ENCODE data around the gene SRCIN1.
"Not testable (repeated sequence)": the region's sequence is repeated elsewhere in the genome, so short reads cannot be mapped to it uniquely, and the experiment has no call there.

Gene SRCIN1

DNA sequence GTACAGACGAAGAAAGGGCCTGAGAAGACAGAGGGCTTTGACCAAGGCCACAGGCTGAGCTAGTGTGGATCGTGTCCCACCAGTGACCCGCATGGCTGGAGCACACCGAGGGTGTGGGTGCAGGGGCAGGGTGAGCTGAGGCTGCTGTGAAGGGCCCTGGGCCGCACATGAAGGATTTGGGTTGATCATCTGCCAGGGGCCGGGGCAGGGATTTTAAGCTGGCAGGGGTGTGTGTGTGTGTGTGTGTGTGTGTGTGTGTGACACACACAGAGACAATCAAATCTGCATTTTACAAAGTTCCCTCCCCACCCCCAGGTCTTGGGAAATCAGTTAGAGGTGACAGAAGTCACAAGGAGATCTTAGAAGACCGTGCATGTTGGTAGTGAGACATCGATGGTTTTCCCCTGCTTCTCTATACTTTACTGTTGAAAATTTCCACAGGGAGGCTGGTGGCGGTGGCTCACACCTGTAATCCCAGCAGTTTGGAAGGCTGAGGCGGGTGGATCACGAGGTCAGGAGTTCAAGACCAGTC is 65.2 kb downstream of the SRCIN1 start:
- DNase-seq = no peak

DNA sequence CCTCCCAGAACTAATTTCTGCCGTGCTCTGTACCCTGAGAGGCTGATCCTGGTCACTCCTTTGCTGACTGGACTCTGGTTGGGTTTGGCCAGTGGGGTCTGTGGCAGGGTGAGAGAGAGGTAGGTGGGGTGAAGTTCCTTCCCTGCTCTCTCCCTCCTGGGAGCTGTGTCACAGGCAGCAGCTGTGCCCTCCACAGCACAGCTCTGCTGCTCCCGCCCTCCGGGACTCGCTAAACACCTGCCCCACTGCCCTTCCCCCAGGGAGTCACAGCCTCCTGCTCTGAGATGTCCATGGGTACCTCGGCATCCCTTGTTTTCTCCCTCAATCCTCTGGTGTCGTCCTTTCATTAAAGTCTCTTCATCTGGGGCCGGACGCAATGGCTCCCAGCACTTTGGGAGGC is 66.4 kb downstream of the SRCIN1 start:
- no peak for DNase-seq

DNA sequence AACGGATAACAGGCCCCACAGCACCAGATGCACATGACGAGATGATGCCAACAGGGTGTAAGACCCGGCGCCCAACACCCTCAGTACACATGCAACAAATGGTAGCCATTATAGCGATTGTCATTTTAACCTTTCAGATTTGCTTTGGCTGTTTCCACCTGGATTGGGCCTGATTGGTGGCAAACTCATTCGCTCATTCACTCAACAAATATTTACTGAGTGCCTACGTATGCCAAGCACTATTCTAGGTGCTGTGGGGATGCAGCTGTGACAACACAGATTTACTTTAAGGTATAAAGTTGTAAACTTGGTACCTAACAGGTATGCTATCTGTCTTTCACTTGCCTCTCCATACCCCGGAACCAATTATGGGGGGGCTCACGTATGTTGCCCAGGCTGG is 66.8 kb downstream of the SRCIN1 start:
- no peak for DNase-seq

DNA sequence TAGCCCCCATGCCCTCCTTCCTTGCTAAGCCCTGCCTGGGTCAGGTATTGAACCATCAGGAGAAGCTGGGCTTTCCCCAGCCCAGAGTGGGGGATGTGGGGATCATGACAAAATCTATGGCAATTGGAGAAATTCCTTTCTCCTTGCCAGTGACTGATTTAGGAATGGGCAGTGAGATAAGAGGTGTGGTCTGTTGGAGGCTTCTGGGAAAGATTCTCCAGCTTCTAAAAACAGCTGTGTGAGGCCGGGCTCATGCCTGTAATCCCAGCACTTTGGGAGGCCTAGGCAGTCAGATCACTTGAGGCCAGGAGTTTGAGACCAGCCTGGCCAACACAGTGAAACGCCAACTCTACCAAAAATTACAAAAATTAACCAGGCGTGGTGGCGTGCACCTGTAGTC is 69.1 kb downstream of the SRCIN1 start:
- DNase-seq = no peak

DNA sequence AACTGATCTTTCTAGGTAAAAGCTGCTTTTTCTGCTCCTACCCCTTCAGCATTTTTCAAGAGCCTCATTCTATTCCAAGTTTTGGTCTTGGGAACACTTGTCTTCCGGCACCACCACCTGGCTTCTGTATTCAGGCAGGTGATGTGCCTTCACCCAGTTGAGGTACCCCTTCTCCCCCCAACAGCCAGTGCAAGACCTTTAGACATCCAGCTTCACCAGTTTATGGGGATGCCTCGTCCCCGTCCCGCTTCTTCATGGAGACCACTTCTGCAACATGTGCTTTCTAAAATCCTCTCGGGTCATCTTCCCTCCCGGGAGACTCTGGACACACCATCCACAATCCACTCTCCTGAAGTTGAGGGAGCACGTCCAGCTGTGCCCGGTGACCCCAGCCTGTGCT is 69.9 kb downstream of the SRCIN1 start:
- no peak for DNase-seq

DNA sequence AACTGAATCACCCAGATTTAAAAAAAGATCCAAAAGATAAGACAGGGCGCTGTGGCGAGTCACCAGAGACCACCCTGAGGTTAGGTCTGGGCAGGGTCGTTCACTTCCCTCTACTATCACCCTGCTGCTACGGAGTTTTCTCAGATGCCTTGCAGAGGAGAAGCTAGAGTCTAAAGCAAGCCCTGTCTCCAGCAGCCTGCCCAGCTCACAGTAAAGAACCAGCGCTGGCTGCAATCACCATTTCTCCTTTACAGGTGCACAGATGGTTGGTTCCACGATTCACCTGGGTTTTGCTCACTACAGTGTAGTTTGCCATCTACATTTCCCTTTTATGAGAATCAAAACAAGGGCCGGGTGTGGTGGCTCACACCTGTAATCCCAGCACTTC is 71.3 kb downstream of the SRCIN1 start:
- DNase-seq = no peak

DNA sequence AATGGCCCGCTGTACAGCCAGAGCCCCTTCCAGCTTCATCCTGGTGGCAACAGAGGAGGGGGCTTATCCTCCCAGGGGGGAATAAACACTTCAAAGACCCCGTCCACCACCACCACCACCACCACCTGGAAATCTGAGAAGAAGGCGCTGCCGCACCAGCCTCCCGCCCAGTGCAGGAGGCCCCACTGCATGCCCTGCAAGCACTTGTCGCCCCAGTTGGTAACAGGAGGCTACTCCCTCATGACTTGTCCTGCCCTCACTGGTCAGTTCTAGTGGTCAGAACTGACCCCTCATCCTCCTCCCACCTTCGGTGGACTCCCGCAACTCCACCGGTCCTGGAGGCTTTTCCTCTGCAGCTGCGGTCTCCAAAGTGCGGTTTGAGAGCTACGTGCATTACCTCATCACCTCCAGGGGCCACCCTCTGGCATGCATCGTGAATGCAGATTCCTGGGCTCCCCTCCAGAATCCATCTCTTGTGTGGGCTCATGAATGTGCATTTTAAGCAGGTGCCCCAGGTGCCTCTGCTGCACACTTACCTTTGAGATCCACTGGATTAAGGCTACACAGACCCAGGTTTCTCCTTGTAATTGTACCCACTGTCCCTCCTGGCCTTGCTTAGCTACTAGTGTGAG is 71.8 kb downstream of the SRCIN1 start:
- DNase-seq = no peak

DNA sequence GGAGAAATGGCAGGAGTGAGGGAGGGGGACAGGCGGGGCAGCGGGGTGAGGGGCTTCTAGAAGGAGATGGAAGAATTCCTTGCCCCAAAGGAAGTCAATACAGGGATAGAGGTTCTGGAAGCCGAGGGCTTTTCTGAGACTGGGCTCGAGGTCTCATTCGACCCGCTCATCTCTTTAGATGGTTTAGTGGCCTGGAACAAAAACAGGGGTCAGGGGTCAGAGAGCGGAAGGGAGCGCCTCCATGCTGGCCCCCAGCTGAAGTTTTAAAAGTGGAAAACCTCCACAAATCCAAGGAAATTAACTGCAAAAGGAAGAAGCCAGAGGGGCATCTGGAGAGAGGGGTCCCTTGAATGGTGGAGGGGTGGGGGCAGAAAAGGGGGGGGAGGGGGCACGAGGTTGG is 72.5 kb downstream of the SRCIN1 start:
- no peak for DNase-seq

DNA sequence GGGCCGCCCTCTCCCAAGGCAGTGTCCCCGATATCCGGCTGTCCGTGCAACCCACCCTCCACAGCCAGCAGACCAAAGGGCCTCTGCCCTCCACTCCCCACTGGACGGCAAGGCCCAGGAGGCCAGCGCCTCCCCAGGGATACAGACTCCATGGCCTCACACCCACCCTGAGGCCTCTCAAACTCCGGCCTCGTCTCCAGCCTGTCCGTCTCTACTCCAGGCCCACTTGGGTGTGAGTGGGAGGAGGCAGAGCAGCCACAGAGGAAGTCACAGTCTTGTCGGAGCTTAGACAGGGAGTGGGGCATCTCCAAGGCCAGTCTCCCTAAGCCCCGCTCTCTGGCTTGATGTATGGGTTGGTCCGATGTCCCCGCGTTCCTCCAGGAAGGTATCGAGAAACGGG is 73.3 kb downstream of the SRCIN1 start:
- DNase-seq = no peak

DNA sequence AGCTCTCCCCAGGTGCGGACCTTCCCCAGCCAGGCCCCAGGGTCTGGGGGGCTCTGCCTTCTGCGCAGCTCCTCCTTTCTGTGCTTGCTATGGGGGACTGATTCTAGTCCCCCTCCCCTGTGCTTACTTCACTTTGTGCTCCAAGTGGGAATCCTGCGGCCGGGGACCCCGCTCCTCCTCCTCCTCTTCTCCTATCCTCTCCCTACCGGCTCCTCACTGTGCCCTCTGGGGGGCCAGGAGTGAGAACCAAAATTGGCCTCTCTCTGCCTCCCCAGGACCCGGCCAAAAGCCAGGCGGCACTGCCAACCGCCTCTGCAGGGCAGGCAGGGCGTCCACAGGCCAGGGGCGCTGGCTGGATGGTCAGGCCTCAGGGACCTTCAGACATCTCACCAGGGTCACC is 74.0 kb downstream of the SRCIN1 start:
- not testable (repeated sequence) for DNase-seq

DNA sequence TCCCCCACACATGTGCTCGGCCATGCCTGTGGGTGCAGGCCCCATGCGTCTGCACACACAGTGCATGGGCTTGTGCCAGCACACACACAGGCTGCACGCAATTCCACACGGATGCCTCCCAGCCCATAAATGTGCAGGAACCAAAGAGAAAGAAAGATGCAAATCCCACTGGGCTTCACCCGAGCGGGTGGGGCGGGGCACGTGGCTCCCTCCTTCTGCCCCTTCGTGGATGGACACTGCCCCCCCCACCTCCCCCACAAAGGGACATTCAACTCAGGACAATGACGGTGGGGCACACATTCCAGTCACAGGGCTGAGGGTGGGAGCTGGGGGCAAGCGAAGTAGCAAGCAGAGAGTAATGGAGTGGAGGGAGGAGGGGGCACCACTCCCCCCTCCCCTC is 74.9 kb downstream of the SRCIN1 start:
- DNase-seq = not testable (repeated sequence)

DNA sequence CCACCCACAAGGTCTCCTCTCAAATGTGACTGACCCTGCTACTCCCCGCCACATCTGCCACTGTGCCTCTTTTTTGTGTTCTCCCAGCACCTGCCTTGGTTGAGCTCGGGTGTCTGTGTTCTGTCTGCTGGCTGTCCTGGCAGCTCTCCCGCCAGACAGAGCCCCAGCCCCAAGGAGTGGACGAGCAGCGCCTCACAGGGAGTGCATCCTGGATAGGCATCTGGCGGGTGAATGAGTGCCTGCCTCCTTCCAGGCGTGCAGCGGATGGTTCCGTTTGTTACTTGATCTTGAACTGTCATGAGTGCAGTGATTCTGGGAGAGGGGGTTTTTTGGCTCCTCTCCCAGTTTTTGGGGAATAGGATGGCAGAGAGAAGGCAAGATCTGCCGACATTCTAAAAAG is 77.6 kb downstream of the SRCIN1 start:
- DNase-seq = not testable (repeated sequence)

DNA sequence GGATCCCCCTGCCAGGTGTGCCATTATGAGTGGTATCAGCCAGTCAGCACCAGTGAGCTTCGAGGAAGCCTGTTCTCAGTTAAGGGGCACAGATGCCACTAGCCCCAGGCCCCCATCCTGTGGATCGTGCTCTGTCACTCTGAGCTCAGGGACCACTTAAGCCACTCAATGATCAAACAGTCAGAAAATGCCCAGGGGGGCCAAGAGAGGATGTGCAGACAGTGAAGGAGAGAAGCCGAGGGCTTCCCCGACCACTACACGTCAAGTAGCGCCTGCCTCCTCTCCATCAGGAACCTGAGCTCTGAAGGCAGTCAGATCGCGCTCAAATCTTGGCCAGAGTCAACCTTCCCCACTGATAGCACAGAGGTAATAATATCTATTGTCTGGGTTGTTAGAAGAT is 79.2 kb downstream of the SRCIN1 start:
- DNase-seq = peak; percentile 33

DNA sequence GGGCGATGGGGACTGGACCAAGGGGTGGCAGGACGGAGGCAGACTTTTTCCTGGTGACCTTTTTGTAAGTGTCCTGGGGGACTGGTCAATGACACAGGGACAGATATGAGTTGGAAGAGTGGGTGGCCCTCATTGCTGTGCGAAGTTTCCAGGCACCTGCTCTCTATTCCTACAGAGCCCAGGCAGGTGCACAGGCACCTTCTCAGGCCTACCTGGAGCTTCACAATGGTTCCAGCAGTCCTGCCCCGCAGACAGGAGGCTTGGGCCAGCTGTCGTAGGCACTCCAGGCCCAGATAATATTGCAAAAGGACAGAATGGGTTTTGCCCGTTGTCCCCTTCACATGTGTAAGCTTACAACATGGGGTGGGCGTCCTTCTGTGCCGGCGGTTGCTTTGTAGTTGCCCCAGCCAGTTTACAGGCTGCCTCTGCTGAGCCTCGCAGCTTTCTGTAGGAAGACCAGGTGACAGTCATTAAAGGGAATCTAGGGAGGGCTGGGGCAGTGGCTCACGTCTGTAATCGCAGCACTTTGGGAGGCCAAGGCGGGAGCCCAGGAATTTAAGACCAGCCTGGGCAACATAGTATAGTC is 93.2 kb downstream of the SRCIN1 start:
- DNase-seq = peak; percentile 38

DNA sequence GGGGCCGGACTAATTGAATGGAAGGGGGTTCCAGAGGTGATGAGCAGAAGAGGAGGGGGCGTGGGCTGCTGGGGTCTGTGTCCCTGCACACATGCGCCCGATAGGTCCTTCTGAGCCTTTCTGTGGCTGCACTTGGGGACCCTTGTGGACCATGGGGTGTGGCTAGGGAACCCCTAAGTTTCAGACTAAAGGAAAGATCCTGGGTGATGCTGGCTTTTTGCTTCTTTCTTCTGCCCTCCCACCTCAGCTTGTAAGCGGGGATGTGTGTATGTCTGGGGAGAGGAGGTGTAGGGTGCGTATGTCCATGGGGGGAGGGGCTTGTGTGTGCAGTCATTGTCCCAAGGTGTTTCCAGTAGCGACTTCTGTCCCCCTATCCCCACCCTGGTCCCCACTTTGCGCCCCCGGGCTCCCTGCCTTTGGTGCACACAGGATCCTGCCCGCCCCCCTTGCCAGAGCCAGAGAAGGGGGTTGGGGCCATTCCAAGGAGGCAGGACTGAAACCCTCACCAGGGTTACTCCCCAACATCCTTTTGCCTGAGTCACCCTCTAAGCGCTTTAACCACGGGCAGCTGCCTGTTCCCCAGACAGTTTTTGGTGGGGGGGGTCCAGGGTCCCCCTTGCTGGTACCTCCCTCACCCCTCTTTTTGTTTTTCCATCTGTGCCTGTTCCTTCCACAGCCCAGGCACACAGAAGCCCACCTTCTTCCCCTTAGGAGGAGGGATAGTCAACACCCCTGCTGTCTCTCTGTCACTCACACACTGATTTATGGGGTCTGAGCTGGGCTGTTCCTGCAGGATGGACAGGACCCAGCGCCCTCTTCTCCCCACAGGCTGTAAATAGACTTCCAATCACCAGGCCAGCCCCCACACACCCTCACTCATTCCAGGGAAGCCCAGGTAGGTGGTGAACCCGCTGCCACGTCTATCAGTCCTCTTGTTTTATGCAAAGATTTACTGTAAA is 94.3 kb downstream of the SRCIN1 start:
- no peak for DNase-seq

DNA sequence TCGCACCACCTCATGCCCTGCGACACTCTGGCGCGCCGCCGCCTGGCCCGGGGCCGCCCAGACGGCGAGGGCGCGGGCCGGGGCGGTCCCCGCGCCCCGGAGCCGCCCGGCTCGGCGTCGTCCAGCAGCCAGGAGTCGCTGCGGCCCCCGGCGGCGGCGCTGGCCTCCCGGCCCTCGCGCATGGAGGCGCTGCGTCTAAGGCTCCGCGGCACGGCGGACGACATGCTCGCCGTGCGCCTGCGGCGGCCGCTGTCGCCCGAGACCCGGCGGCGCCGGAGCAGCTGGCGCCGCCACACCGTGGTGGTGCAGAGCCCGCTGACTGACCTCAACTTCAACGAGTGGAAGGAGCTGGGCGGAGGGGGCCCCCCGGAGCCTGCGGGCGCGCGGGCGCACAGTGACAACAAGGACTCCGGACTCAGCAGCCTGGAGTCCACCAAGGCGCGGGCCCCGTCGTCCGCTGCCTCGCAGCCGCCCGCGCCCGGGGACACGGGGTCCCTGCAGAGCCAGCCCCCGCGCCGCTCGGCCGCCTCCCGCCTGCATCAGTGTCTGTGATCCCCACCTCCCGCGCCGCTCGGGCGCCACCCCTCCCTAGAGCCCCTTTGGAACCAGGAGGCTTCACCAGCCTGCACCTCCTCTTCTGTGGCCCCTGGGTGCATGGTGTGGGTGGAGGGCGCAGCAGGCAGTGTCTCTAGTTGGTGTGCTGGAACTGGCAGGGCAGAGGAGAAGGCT is 95.2 kb downstream of the SRCIN1 start:
- no peak for DNase-seq

DNA sequence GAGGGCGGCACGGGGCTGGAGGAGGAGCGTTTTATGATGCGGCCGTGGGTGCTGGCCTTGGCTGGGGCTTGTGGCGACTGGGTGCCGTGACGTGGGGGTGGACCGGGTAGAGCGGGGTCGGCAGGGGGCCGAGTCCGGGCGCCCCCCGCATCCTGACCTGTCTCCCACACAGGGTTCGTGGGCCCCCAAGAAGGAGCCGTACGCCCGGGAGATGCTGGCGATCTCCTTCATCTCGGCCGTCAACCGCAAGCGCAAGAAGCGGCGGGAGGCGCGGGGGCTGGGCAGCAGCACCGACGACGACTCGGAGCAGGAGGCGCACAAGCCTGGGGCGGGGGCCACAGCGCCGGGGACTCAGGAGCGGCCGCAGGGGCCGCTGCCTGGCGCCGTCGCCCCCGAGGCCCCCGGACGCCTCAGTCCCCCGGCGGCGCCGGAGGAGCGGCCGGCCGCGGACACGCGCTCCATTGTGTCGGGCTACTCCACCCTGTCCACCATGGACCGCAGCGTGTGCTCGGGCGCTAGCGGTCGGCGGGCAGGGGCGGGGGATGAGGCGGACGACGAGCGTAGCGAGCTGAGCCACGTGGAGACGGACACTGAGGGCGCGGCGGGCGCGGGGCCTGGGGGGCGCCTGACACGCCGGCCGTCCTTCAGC is 95.9 kb downstream of the SRCIN1 start:
- no peak for DNase-seq

DNA sequence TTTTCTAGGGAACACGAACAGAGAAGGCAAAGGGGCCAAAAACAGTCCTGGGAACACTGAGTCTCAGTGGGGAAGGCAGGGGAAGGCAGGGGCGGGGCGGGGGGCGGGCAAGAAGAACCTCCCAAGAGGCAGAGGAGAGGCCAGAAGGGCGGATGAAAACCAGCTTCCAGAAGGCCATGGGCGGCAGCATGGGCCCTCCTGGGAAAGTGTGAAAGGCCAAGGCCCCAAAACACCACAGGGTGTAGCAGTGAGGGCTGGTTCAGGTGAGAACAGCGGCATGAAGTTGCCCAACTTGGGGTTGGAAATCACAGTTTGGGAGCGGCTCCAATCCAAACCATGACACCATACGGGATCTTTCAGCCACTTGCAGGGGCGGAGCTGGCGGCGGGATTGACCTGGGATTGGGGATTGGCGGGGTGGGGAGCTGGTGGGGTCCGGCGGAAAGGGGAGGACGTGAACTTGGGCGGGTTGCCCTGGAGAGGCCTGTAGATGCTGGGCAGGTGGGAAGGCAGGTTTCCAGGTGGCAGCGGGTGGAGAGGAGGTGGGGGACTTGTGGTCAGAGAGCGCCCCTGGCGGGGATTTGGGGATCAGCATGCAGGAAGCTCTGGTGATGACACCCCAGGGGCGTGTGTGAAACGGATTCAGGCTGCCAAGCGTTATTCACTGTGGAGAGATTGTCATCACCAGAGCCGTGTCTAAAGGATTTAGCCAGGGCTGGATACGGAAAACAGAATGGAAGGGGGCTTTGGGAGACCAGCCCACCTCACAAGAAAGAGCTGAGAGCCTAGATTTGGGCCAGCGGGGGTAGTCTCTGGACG is 96.6 kb downstream of the SRCIN1 start:
- no peak for DNase-seq

DNA sequence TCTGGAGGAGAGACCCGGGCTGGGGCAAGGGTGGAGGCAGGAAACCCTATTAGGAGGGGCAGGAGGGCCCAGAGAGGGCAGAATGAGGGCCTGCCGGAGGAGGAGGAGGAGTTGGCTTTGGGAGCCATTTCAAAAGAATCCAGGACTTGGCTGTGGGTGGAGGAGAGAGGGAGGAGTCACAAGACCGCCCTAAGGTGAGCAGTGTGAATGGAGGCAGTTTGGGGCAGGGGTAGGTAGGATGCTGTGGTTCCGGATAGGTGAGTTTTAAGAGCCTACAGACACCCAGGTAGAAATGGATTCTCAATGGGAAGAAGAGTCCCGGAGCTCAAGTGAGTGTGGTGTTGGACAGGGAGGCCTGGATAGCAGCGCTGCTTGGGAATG is 97.2 kb downstream of the SRCIN1 start:
- no peak for DNase-seq

DNA sequence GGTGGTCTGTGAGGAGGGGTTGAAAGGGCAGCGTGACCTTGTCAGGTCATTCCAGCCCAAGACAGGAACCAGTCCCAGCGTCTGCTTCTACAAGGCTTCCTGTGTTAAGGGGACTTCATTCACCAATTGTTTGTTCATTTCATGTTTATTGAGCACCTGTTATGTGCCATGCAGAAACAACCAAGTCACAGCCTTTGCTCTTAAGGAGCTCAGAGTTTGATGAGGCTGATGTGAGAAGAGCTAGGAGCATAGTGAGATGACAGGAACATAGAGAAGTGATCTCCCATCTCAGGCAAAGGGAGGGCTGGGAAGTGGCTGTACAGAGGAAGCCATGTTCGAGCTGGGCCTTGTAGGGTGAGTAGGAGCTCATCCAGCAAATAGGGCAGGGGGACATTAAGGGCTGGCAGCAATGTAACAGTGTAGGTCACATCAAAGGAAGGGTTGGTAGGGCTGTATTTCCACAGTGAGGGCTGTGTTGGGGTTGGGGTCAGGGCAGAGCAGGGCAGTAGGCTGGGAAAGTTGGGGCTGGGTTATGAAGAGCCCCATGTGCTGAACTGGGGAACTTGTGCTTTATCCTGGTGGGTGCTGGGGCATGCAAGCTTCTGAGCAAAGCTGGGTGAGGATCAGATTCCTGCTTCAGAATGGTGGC is 97.7 kb downstream of the SRCIN1 start:
- DNase-seq = no peak

DNA sequence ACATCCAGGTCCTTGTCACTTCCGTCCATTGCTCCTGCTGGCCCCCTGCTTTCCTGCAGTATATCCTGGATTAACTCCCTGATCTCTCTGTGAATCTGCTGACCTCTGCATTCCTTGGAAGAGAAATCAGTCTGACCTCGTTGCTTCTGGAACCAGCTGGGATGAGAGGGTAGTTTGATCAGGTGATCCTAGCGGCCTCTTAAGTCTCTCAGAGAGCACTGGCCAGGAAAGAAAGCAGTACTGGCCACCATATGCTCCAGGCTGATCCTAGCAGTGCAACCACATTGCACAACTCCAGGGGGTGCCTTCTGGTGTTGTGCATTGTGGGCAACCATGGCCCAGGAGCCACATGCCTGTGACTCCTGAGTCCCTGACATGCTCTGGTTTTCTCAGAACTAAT is 98.3 kb downstream of the SRCIN1 start:
- no peak for DNase-seq
